ENCODE measurements around the gene USP49. TPM values are rescaled to one million over a fixed set of nuclear protein-coding genes. Genes with fewer than 3 reads are reported as not detected.

Gene USP49
- total and polyA plus RNA-seq, 2 of the 13 experiments (the other 11 are each of a cell fraction or from before 2014, with no cell fraction given): 2.9 to 4.3 TPM

GRCh38 chr6:41878246-41878645, 16.9 kb downstream of the USP49 start:
- H3K4me1 ChIP-seq (ENCODE audit: insufficient read depth, low read length): peaks cover 29% of the 10 kb centered on the region
- DNase-seq (ENCODE audit: low spot score) (no peak), ATAC-seq (no peak), FAIRE-seq (no peak)
- no peak overlapping the region for H3K4me2 ChIP-seq (ENCODE audit: low read depth, low read length)
- ChIA-PET CTCF (ENCODE audit: low intra/inter-chr PET ratio, low total read pairs) (no interaction called here), POLR2A (interaction anchor here (1.5 to 1.6 kb wide), 2 partner anchors 17 to 43 kb away, joined by 4 read pairs; partner anchors contain the start of genes BYSL, MED20 and USP49)
- no TSS peak for BruUV-seq (replicated peaks)
- WGBS (ENCODE audit: low lambda C conversion rate): 98% methylated on average over 2 of the region's 2 CpGs
- no peaks in the 10 kb centered on the region for H3K79me2 ChIP-seq (ENCODE audit: insufficient read depth, low read length)
- intact Hi-C loops (cut with micrococcal nuclease; ENCODE audit: unreplicated experiment) (no loop called here), in situ Hi-C loops (cut with HindIII; ENCODE audit: extremely low pct_ligation_motif_present, low pct_unique_long_range_greater_than_20kb) (no loop called here)
- no peaks in the 10 kb centered on the region for H4K20me1 ChIP-seq (ENCODE audit: insufficient read depth, low read length)
- H3K27ac ChIP-seq (ENCODE audit: extremely low read length, insufficient read depth, low read length): no peak overlapping the region
- no peaks in the 10 kb centered on the region for H3K9me3 ChIP-seq (ENCODE audit: low read length)
- H3K9ac ChIP-seq (ENCODE audit: insufficient read depth, low read depth, low read length): no peak overlapping the region
- no peaks in the 10 kb centered on the region for H3K27me3 ChIP-seq (ENCODE audit: control insufficient read depth in 1 of 2, insufficient read depth in 2 of 2, low read length in 2 of 2)
- TF ChIP-seq CENPT (CRISPR knock-in tag; IDR thresholded peaks at IDR 0.05; ENCODE audit: low read depth) (no peak), NR0B2 (CRISPR knock-in tag; IDR thresholded peaks at IDR 0.05) (no peak), ZNF225 (CRISPR knock-in tag; IDR thresholded peaks at IDR 0.05) (no peak), KLF6 (CRISPR knock-in tag; IDR thresholded peaks at IDR 0.05) (no peak), SYNCRIP (IDR thresholded peaks at IDR 0.05; ENCODE audit: insufficient read depth, low read depth, low read length) (no peak), DRAP1 (CRISPR knock-in tag; IDR thresholded peaks at IDR 0.05) (no peak)
- no peak overlapping the region for H3K4me3 ChIP-seq (replicated peaks in 1 of 3; ENCODE audit: insufficient read depth in 1 of 3, low read depth in 2 of 3, low read length in 3 of 3)
- H3K36me3 ChIP-seq (replicated peaks in 1 of 2; ENCODE audit: control insufficient read depth in 1 of 2, insufficient read depth in 2 of 2, low read length in 2 of 2): no peaks in the 10 kb centered on the region
- no peak overlapping the region for H2AFZ ChIP-seq (ENCODE audit: low read length)

GRCh38 chr6:41877051-41877680, 18.0 kb downstream of the USP49 start:
- Histone ChIP-seq H3K36me3 (replicated peaks in 1 of 2; ENCODE audit: control insufficient read depth in 1 of 2, insufficient read depth in 2 of 2, low read length in 2 of 2) (no peaks in the 10 kb centered on the region), H2AFZ (ENCODE audit: low read length) (no peak overlapping the region), H3K27me3 (ENCODE audit: control insufficient read depth in 1 of 2, insufficient read depth in 2 of 2, low read length in 2 of 2) (no peaks in the 10 kb centered on the region), H3K9ac (ENCODE audit: insufficient read depth, low read depth, low read length) (no peak overlapping the region), H3K79me2 (ENCODE audit: insufficient read depth, low read length) (no peaks in the 10 kb centered on the region), H3K4me1 (ENCODE audit: insufficient read depth, low read length) (peaks cover 29% of the 10 kb centered on the region), H3K9me3 (ENCODE audit: low read length) (no peaks in the 10 kb centered on the region), H3K4me2 (ENCODE audit: low read depth, low read length) (no peak overlapping the region), H4K20me1 (ENCODE audit: insufficient read depth, low read length) (no peaks in the 10 kb centered on the region), H3K4me3 (replicated peaks in 1 of 3; ENCODE audit: insufficient read depth in 1 of 3, low read depth in 2 of 3, low read length in 3 of 3) (no peak overlapping the region), H3K27ac (ENCODE audit: extremely low read length, insufficient read depth, low read length) (peak overlapping the region; percentile 25)
- intact Hi-C loops (cut with micrococcal nuclease; ENCODE audit: unreplicated experiment): no loop called here
- peak; percentile 68 for DNase-seq (ENCODE audit: low spot score)
- FAIRE-seq: no peak
- WGBS (ENCODE audit: low lambda C conversion rate): 82% methylated on average over 2 of the region's 2 CpGs
- ATAC-seq: peak; percentile 96
- no TSS peak for BruUV-seq (replicated peaks)
- ChIA-PET POLR2A (interaction anchor here (1.5 to 1.6 kb wide), 2 partner anchors 18 to 44 kb away, joined by 4 read pairs; partner anchors contain the start of genes BYSL, MED20 and USP49), CTCF (ENCODE audit: low intra/inter-chr PET ratio, low total read pairs) (no interaction called here)
- in situ Hi-C loops (cut with HindIII; ENCODE audit: extremely low pct_ligation_motif_present, low pct_unique_long_range_greater_than_20kb): no loop called here
- TF ChIP-seq ARID3A (IDR thresholded peaks at IDR 0.05; ENCODE audit: low read depth, low read length) (peak; percentile 94), E2F5 (CRISPR knock-in tag; conservative IDR thresholded peaks at IDR 0.05) (no peak), PAXIP1 (CRISPR knock-in tag; conservative IDR thresholded peaks at IDR 0.05) (0 out of 2 replicates have a peak, but pooled peaks have one; percentile 24), FOXK2 (IDR thresholded peaks at IDR 0.05) (peak; percentile 52; the same call in 1 of the 2 replicates)
